D341Med (cell line): ENCODE measurements around the gene PCDH10.
A peak's percentile ranks its signal among the peaks of the same experiment; 100 is the strongest.

ENCODE experiments used
- DNase-seq: peaks from one replicate; pipeline ENCODE4 v3.0.0; 2012; ENCODE audit warnings: low spot score

PCDH10 gene

DNA sequence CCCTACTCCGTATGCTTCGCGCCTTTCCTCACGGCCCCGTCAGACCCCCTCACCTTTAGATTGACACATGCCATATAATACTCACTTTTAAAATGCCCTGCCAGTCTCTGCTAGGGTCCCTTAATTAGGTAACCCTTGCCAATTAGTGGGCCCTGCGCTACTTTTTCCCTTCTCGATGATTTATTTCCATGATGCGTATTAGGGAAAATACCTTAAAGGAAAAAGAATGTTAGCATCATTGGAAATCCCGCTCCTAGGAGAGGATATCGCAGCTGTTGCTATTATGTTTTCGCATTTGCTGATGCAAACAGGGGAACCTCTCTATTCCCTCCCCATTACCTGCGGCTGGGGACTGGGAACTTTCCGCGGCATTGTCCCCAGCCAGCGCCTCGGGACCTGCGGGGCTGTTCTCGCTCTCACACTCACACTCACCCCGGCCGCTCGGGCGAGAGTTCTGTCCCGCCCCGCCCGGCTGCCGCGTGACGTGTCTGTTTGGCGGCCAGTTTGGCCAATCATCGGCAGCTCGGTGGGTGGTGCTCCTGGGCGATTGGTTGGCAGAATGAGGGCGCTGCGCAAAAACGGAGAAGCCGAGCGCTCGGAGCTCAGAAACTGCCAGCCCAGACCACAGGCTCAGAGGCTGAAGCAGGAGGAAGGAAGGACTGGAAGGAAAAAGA, at the start of gene PCDH10:
Gene PCDH10 (plus strand): TSS at position 605 of the 674 bp plus-strand sequence. CDS start 847 bp downstream, outside the sequence.
- peak; percentile 95 for DNase-seq

DNA sequence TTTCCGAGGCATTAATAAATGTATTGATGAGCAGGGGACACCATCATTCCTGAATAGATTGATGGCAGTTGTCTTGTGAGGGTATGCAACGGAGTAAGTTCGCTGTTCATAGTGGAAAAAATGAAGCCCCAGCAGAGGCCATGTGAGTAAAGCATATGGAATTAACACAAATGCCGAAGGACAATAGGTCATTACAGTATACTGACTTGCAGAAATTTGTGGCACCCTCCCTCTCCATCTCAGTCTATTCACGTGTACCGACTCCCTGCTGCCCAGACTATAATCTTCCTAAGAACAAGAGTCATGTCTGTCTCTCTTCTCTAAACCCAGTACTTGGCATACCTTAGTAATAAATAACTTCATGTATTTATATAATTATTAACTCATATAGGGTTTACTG, 47.1 kb upstream of the PCDH10 start:
- DNase-seq: no peak

- no peak for DNase-seq
These were observed 46.3 kb upstream of the PCDH10 start for GRCh38 chr4:133102612-133103409.

DNA sequence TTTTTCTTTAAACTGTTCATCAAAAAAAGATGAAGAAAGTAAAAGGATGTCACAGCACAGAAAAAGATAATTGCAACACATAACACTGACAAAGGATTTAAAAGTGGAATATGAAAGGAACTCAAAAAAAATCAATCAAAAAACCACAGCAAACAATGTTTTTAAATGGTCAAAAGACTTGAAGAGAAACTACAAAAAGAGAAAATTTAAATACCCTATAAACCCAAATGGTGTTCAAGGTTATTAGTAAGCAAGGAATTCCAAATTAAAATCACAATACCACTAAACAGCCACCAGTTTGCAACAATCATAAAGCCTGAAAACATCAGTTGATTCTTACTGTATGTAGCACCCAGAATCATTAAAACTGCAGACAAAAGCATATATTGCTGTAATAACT, 36.5 kb upstream of the PCDH10 start:
- DNase-seq: no peak

DNA sequence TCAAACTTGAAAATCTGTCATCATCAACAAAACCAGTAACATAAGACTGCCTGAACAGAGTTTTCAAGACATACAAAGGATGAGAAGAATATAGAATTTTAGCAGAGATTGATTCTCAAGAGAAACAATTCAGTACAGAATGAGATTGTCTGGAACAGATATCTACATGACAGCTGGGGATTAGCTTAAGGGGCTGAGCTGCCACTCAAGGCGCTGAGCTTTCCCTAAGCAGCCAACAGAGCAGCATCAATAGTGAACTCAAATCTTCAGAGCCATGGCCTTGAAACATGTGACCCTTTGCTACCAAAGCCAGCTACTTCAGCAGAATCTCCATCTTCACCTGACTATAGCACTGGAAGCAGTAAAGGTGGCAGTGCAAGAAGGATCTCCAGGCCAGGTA, 24.3 kb upstream of the PCDH10 start:
- DNase-seq: peak; percentile 54

GRCh38 chr4:133127500-133127899, 21.6 kb upstream of the PCDH10 start:
- no peak for DNase-seq

DNA sequence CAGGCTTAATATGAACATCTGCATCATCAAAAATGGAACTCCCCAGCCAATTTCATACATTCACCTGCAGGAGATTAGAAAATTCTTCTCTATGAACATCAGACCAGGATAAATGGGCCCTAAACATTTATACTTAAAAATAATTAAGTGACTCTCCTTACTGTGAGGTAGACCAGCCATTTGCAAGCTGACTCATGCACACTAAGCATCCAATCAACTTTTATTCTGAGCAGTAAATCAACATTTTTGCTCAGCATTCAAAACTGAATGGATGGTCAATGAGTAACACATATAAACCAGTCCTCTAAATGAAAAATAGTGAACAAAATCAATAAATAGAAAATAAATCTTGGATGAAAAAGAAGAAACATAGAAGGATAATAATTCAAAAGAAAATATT, 19.9 kb upstream of the PCDH10 start:
- no peak for DNase-seq

DNA sequence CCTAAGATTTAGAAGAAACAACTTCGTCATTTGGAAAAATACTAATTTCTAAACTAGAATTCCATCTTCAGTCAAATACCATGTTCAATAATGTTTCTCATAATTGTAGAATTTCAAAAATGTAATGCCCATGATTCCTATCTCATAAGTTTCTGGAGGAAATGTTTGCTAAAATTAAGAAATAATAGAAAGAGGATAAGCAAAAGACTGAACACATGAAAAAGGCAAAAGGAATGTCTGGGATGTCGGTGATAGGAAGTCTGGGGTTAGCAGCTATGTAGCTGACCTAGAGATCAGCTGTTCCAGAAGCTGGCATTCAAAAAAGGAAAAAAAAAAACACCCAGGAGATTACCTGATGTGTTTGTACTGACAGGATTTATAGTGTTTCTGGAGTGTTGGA, 18.9 kb upstream of the PCDH10 start:
- no peak for DNase-seq

DNA sequence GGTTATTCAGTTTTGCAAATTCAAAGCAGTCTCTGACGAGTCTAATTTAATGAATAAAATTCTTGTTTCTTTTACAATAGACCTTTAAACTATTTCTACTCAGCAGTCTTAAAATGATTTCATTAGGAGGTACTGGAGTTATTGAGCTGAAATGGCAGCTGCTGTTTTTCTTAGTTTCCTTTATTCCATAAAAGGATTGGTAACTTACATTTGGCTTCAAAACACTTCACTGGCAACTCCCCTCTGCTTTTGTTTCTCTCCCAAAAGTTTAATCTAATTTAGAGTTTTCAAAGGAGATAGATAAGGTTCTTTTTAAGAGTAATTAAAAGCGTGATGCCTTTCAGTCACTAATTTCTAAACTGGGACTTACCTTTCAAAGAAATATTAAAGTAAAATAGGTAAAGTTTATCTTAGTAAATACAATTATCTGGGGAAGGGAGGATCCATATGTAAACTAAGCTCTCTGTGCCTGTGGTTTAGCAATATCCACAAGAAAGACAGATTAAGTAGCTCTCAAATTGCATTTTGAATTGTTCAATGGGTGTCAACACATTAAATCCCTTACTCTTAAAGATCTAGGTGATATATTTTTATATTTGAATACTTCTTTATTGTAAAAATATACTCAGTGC, 17.1 kb upstream of the PCDH10 start:
- no peak for DNase-seq

DNA sequence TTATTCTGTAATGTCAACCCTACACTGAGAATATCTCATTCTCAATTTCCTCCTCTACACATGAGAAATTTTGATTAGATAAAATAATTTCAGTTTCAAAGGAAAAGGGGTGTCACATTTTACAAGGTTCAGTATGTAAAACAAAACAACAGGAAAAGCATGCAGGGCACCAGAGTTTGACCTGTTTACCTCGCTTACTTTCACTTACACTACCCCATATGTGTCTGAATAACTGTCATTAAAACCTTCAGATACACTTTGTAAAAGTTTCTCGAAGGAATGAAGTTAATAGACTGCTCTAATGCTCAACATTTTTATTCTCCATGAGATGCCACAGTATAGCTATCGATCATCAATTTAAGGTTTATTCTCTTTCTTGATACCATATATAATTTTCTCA, 12.3 kb upstream of the PCDH10 start:
- DNase-seq: no peak

DNA sequence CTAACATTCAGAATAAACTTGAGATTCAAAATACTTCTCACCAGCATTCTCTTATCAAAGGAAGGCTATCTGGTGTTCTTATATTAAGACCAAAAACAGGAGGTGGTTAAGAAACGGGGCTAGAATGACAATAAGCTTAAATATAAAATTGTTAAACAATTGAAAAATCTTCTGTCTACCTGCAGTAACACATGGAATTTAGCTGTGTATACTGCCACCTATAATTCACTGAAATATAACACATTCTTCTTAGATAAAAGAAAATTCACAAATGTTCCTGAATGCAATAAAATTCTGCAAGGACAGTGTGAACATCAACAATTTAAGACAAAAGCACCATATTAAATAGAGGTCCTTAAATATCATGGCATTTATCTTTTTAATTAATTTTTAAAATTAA, 11.5 kb upstream of the PCDH10 start:
- no peak for DNase-seq

DNA sequence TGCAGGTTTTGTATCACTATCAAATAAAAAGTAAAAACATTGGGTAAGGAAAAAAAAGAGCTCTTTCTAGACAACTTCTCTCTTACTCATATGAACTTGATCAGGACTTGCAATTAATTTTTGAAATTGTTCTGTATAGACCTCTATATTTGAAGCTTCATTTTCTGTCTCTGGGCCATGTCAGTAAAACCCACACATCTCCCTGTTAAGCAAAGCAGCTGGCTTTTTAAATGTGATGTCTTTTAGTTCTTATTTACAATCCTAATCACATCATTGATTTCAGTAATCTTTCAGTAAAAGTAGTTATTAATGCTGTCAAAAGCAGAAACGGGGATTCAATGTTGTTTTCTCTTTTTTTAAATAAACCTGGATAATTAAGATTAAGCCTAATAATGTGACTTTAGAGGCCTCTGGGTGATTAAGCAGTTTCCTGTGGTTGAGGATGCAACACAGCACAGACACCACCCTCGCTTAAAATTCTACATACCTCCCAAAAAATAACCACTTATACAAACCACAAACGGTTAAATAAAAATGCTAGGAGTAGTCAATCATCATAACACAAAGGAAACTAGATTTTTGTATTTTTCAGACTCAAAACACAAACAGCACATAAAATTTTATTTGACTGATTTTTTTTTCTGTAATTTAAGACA, 5.2 kb upstream of the PCDH10 start:
- DNase-seq: no peak

- no peak for DNase-seq
These were observed 3.9 kb upstream of the PCDH10 start for GRCh38 chr4:133145241-133145640.

DNA sequence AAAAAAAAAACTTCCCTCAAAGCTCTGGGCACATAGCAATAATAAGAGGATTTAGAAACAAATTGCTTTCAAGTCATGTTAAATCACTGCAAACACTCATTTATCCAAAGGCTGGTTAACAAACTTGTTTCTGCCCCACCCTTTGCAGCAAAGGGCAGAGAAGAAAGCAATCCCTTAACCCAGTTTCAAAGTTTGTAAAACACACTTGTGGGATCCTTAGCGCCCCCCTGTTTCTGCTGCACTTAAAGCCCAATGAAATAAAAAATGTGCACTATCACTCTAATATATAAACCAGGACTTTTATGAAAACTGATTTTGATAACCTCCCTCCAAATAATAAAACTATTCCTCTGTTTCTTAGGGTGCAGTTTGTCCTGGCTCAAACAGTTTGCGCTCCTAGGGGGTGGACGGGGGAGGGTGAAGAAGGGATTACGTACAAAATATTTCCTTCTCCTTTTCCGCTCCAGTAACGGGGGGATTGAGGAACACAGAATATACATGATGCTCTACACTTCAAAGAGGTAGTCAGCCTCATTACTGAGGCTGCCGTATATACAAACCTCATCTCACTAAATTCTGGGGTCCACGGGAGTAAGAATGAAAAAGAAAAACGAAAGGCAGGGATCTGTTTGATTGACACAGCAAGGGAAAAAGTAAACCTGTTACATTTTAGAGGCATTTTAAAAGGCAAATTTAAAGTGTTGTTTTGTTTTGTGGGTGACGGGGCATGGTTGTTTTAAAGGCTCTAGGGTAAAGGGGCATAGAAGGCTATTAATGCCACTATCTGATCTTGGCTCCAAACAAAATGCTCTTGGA, 3.1 kb upstream of the PCDH10 start:
- DNase-seq: no peak

GRCh38 chr4:133146574-133147241, 2.4 kb upstream of the PCDH10 start:
- DNase-seq: peak; percentile 67

DNA sequence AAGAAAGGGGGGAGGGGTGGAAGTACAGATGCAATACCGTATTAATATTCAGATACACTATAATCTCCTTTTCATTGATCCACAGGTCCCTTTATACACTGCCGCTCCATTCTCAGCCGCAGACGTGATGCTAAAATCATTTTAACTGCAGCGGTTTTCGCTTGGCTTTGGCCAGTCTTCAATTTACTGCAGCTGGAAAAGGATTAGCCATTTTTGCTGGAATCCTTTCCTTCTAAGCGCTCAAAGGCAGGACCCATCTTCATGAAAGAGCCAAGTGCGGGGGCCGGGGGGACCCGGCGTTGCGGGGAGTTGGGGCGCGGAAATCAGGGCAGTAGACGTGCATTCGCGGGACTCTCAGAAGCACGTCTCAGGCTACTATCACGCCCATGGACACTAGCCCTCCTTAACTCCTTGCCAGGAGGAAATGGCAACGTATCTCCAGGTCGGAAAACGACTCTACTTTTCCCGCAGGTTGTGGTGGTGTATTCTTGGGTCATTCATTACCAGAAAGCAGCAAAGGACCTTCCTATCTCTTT, 1.7 kb upstream of the PCDH10 start:
- DNase-seq: peak; percentile 32

DNA sequence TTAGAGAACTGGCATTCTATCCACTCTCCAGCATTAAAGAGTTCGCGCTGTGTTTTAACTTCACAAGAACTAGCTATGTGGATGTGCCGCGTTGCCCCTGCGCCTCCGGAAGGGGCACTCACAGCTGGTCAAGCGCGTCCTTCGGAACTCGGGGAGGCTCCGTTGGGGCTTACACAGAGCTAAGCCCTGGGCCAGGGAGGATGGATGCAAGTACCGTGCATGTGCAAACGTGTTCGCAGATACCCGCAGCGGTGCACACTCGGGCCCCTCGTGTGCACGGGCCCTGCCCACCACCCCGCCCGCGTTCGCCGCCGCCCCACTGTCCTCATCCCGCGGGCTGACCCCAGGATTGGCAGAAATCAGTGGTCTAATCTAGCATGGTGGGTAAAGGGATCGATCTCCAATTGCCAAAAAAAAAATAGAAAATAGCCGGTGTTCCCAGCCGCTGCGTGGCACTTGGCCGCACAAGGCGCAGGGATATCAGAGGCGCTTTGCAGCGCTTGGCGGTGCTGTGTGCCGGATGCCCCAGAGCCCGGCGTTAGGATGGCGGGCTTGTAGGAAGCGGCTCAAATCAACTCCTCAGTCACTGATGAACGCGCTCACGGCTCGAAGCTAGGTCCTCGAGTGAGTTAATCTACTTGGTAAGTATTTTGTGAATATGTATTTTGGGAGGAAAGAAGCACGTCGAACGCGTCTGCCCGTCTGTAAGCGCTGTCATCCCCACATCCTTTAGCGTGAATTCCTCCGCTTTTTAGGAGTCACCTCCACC, 989 bp upstream of the PCDH10 start:
- DNase-seq: peak; percentile 70

GRCh38 chr4:133149364-133149695, 236 bp downstream of the PCDH10 start:
- DNase-seq: no peak

GRCh38 chr4:133149932-133150471, 908 bp downstream of the PCDH10 start:
- peak; percentile 11 for DNase-seq
